ENCODE results near the gene B3GAT3. TPM values are rescaled to one million over a fixed set of nuclear protein-coding genes. Genes with fewer than 3 reads are reported as not detected.

Gene B3GAT3
- total and polyA plus RNA-seq, 2 of the 8 experiments (the other 6 are each of a cell fraction or from before 2014, with no cell fraction given), result 28.0 to 39.0 TPM

- Histone ChIP-seq H3K9me3 (ENCODE audit: insufficient read depth in 2 of 2, low read depth in 1 of 2, low read length in 1 of 2) (no peaks in the 10 kb centered on the region), H2BK5ac (ENCODE audit: low read depth, low read length) (no peak overlapping the region), H4K20me1 (replicated peaks in 1 of 2; ENCODE audit: control insufficient read depth in 1 of 2, insufficient read depth in 2 of 2, low read length in 2 of 2) (peaks cover 0 to 3% of the 10 kb centered on the region in 2 experiments), H3K27ac (ENCODE audit: low read depth, low read length) (no peak overlapping the region), H3K4me3 (ENCODE audit: extremely low read depth in 1 of 4, insufficient read depth in 2 of 4, low read depth in 3 of 4, low read length in 4 of 4) (no peak overlapping the region), H2BK120ac (replicated peaks; ENCODE audit: low read depth, low read length) (no peak overlapping the region), H3K27me3 (replicated peaks in 1 of 4; ENCODE audit: control insufficient read depth in 3 of 4, extremely low read depth in 1 of 4, insufficient read depth in 3 of 4, low read length in 3 of 4) (no peaks in the 10 kb centered on the region), H3K4ac (replicated peaks; ENCODE audit: insufficient read length, low read depth, low read length) (no peak overlapping the region), H3K79me1 (ENCODE audit: low read depth, low read length) (0 out of 2 replicates have a peak, but pooled peaks cover 2% of the 10 kb centered on the region), H4K91ac (replicated peaks; ENCODE audit: insufficient read length, low read length) (no peak overlapping the region), H2AFZ (ENCODE audit: low read length) (no peak overlapping the region), H3K4me2 (ENCODE audit: insufficient read depth in 1 of 2, low read depth in 2 of 2, low read length in 2 of 2) (no peak overlapping the region), H3K23ac (ENCODE audit: insufficient read length) (no peak overlapping the region), H3K18ac (ENCODE audit: extremely low read depth, low read length) (no peak overlapping the region), H3K14ac (ENCODE audit: insufficient read length) (no peak overlapping the region), H3K4me1 (replicated peaks in 1 of 4; ENCODE audit: control insufficient read depth in 3 of 4, insufficient read depth in 4 of 4, low read length in 3 of 4) (peaks cover 0 to 8% (median 4%) of the 10 kb centered on the region in 4 experiments; a peak in 3 of 7 replicates), H2BK12ac (ENCODE audit: low read depth, low read length) (no peak overlapping the region), H4K5ac (ENCODE audit: insufficient read length, low read depth, low read length) (no peak overlapping the region), H2AK5ac (ENCODE audit: low read depth, low read length) (no peak overlapping the region), H3K9ac (replicated peaks in 1 of 4; ENCODE audit: extremely low read depth in 1 of 4, low read depth in 3 of 4, low read length in 3 of 4) (no peak overlapping the region), H3K23me2 (ENCODE audit: low read depth, low read length) (peaks cover 6% of the 10 kb centered on the region), H4K8ac (ENCODE audit: extremely low read depth, insufficient read depth, low read length) (no peak overlapping the region), H3K36me3 (ENCODE audit: control insufficient read depth in 2 of 4, insufficient read depth in 4 of 4, low read length in 3 of 4) (peaks cover 2 to 25% (median 18%) of the 10 kb centered on the region in 4 experiments; a peak in 7 of 8 replicates), H3K79me2 (ENCODE audit: control insufficient read depth in 1 of 2, insufficient read depth in 2 of 2, low read length in 2 of 2) (no peaks in the 10 kb centered on the region), H2BK20ac (ENCODE audit: low read length) (no peak overlapping the region), H2BK15ac (ENCODE audit: low read length) (no peak overlapping the region), H3K56ac (replicated peaks; ENCODE audit: insufficient read length, low read depth, low read length) (no peak overlapping the region)
- WGBS, 2 experiments (ENCODE audit: extremely low coverage in 1 of 2, insufficient coverage in 1 of 2, insufficient read length in 1 of 2, insufficient replicate concordance in 2 of 2, low coverage in 1 of 2, low lambda C conversion rate in 2 of 2, missing lambda C conversion rate in 1 of 2), result 86% methylated on average over 2 of the region's 2 CpGs; no CpG with 5 or more reads in 1 of the 2 experiments
- FAIRE-seq, result no peak
- ChIA-PET CTCF (ENCODE audit: partially characterized antibody) (no interaction called here), POLR2A (ENCODE audit: partially characterized antibody) (interaction anchor here (0.6 to 20.7 kb wide), 4 partner anchors 10 to 247 kb away, joined by 3 to 336 read pairs (median 4); partner anchors contain the start of genes C11orf98 and CSKMT)
- DNase-seq (ENCODE audit: low read depth in 1 of 2, low spot score in 2 of 2), result no peak
- TF ChIP-seq BRCA1 (IDR thresholded peaks at IDR 0.05; ENCODE audit: low read depth, low read length), result no peak
- TF ChIP-seq SUZ12 (IDR thresholded peaks at IDR 0.05; ENCODE audit: low read length), result no peak
- no peak for TF ChIP-seq TEAD4 (IDR thresholded peaks at IDR 0.05; ENCODE audit: low read depth, low read length)
- TF ChIP-seq PHF8 (conservative IDR thresholded peaks at IDR 0.05; ENCODE audit: low read depth, low read length), result no peak
- TF ChIP-seq RFX5 (IDR thresholded peaks at IDR 0.05; ENCODE audit: borderline replicate concordance, low read depth, low read length), result no peak
- no peak for TF ChIP-seq CTCF (IDR thresholded peaks at IDR 0.05; ENCODE audit: control extremely low read depth in 1 of 3, insufficient read depth in 1 of 3, low read depth in 1 of 3, low read length in 3 of 3)
- no peak for TF ChIP-seq YY1 (IDR thresholded peaks at IDR 0.05; ENCODE audit: low read depth, low read length)
- TF ChIP-seq RXRA (IDR thresholded peaks at IDR 0.05; ENCODE audit: insufficient read depth, low read depth, low read length), result no peak
- no peak for TF ChIP-seq JUND (IDR thresholded peaks at IDR 0.05; ENCODE audit: low read length)
- TF ChIP-seq KDM1A (IDR thresholded peaks at IDR 0.05; ENCODE audit: borderline replicate concordance, low read length), result no peak
- no peak for TF ChIP-seq JUN (IDR thresholded peaks at IDR 0.05; ENCODE audit: low read depth, low read length)
- TF ChIP-seq KDM4A (IDR thresholded peaks at IDR 0.05; ENCODE audit: low read depth, low read length, severe bottlenecking), result no peak
Measured at GRCh38 chr11:62579252-62579651, 42.5 kb downstream of the B3GAT3 start.

Data from H1 (cell line).